Parathyroid adenoma (tissue), 2 donors: Measurements from ENCODE around the gene PGBD5.

Experiments
- H2AFZ ChIP-seq: fragments of 300-600 bp; sonication (generic); one replicate; pipeline ENCODE4 v1.7.0; 2017; ENCODE audit warnings: antibody characterized with exemption, mild to moderate bottlenecking
- H3K27ac ChIP-seq: fragments of 300-600 bp; sonication (generic); one replicate; pipeline ENCODE4 v1.7.0; 2017
- H3K27me3 ChIP-seq: fragments of 300-600 bp; sonication (generic); one replicate; pipeline ENCODE4 v1.7.0; 2017; ENCODE audit warnings: low read length; ENCODE audit not compliant: control insufficient read depth, insufficient read depth
- H3K36me3 ChIP-seq: fragments of 300-600 bp; sonication (generic); one replicate; pipeline ENCODE4 v1.7.0; 2017; ENCODE audit warnings: low read length; ENCODE audit not compliant: control insufficient read depth, insufficient read depth
- H3K4me1 ChIP-seq: fragments of 300-600 bp; sonication (generic); one replicate; pipeline ENCODE4 v1.7.0; 2017; ENCODE audit warnings: control low read depth
- H3K4me2 ChIP-seq: fragments of 300-600 bp; sonication (generic); one replicate; pipeline ENCODE4 v1.7.0; 2017; ENCODE audit warnings: low read length
- H3K4me3 ChIP-seq: fragments of 300-600 bp; sonication (generic); one replicate; pipeline ENCODE4 v1.7.0; 2017; ENCODE audit warnings: low read depth, low read length
- H3K79me2 ChIP-seq: fragments of 300-600 bp; sonication (generic); one replicate; pipeline ENCODE4 v1.7.0; 2017; ENCODE audit warnings: control low read depth
- H3K9ac ChIP-seq: fragments of 300-600 bp; sonication (generic); one replicate; pipeline ENCODE4 v1.7.0; 2017; ENCODE audit warnings: mild to moderate bottlenecking
- H3K9me3 ChIP-seq: fragments of 300-600 bp; sonication (generic); one replicate; pipeline ENCODE4 v1.7.0; 2017; ENCODE audit warnings: low read length; ENCODE audit not compliant: control insufficient read depth
- CTCF ChIP-seq: fragments of 300-600 bp; sonication (generic); IDR thresholded peaks from one replicate; pipeline ENCODE4 v1.7.0; 2017; ENCODE audit warnings: antibody characterized with exemption, mild to moderate bottlenecking
- donor health status: primary hyperparathyroidism.

Gene PGBD5

GRCh38 chr1:230427094-230427876 is 1.2 kb upstream of the PGBD5 start:
- H3K36me3 ChIP-seq, result no peaks in the 10 kb centered on the region
- no peak for TF ChIP-seq CTCF
- peak overlapping the region; percentile 24 for H3K4me2 ChIP-seq
- no peak overlapping the region for H3K9ac ChIP-seq
- H3K4me1 ChIP-seq, result no peaks in the 10 kb centered on the region
- H3K27ac ChIP-seq, result no peak overlapping the region
- H3K79me2 ChIP-seq, result no peaks in the 10 kb centered on the region
- no peaks in the 10 kb centered on the region for H3K9me3 ChIP-seq
- H3K4me3 ChIP-seq, result no peak overlapping the region
- H2AFZ ChIP-seq, result peak overlapping the region; percentile 18
- no peaks in the 10 kb centered on the region for H3K27me3 ChIP-seq

DNA sequence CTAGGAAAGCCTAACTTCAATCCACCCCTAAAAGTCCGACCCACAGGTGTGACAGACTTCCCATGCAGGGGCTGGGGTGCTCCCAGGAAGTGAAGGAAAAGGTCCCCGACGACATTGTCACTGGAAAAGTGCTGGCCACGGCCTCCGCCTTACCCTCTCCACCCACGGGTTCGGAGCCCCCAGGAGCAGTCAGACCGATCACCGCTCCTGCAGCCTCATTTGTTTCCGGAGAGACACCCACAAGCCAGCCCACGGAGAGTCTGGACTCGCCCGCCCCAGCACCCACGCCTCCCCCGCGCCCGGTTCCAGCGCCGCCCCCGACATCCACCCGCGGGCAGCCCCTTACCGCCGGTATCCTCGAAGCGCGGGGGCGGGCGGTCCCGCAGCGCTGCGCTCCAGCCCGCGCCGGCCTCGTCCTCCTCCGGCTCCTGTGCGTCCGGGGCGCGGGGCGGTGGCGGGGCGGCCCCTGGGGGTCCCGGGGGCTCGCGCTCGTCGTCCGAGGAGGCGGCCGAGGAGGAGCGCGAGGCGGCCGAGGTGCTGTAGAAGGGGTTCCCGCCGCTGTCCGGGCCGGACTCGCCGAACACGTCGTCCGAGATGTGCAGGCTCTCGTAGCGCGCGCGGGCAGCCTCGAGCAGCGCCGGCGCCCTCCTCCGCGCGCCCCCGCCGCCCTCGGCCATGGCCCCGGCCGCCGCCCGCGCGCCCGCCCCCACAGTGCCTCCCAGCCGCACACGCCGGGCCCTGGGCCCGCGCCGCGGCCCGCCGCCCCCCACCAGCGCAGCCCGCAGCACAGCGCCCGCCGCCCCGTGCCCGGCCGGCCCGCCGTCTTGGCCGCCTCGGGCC is 660 bp downstream of the PGBD5 start:
- no peak overlapping the region for H3K27ac ChIP-seq
- no peaks in the 10 kb centered on the region for H3K36me3 ChIP-seq
- H3K27me3 ChIP-seq, result no peaks in the 10 kb centered on the region
- H3K4me1 ChIP-seq, result no peaks in the 10 kb centered on the region
- no peak overlapping the region for H2AFZ ChIP-seq
- no peaks in the 10 kb centered on the region for H3K79me2 ChIP-seq
- H3K9me3 ChIP-seq, result no peaks in the 10 kb centered on the region
- H3K4me2 ChIP-seq, result peak overlapping the region; percentile 54
- H3K9ac ChIP-seq, result no peak overlapping the region
- H3K4me3 ChIP-seq, result peak overlapping the region; percentile 9
- TF ChIP-seq CTCF, result no peak

DNA sequence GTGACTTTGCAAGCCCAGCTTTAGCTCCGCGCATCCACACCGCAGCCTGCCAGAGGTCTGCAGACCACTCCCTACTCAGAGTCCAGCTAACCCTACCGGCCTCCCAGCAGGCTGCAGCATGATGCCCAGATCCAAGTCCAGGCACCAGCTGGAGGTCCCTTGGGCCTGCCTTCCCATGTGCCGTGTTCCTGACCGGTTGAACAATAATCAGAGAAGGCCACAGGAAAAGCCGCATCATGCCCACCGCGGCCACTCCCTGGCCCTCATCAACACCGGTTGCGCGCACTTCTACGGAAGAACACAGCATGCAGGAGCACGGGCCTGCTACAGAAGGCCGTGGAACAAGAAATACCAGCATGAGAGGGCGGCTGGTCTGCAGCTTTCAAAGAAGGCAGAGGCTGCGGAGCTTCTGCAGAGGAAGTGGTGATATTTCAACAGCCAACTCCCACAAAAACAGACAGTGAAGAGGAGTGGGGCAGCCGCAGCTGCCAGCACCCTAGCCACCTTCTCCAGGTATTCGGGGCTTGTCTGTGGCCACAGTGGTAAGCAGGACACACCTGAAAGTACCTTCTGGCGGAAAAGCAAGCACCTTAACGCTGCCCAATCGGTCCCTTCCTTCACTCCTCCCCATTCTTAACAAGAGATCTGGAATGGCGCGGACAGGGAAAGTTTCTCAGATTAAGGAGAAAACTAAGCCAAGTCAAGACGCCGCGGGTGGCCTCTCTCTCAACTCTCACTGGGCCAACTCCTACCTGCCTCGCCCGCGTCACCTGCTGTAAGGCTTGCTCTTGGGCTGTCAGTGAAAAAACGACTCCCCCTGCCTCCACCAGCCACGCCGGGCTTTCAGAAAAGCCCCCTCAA is 1.5 kb downstream of the PGBD5 start:
- no peaks in the 10 kb centered on the region for H3K9me3 ChIP-seq
- no peaks in the 10 kb centered on the region for H3K36me3 ChIP-seq
- peak overlapping the region; percentile 9 for H3K4me3 ChIP-seq
- H3K9ac ChIP-seq, result no peak overlapping the region
- peaks cover under 1% of the 10 kb centered on the region for H3K79me2 ChIP-seq
- no peak for TF ChIP-seq CTCF
- H2AFZ ChIP-seq, result no peak overlapping the region
- peak overlapping the region; percentile 54 for H3K4me2 ChIP-seq
- H3K4me1 ChIP-seq, result no peaks in the 10 kb centered on the region
- no peaks in the 10 kb centered on the region for H3K27me3 ChIP-seq
- H3K27ac ChIP-seq, result no peak overlapping the region

DNA sequence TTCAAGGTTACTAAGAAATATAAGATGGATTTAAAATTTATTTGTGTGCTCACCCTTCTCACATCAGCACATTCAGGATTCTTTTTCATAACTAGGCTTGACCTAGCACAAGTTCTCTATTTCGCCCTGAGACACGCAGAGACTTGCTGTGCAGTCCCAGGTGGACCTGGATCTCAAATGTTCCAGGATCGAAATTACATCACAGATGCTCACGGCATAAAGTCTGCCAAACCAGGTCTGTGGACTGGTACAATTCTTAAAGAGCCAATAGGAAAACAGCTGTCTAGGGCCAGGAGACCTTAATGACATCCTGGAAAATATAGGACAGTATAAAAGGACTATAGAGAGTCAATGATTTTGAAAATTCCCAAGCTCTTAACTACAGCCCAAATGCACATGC is 2.2 kb downstream of the PGBD5 start:
- H3K9ac ChIP-seq, result no peak overlapping the region
- no peak overlapping the region for H3K27ac ChIP-seq
- H2AFZ ChIP-seq, result no peak overlapping the region
- no peak for TF ChIP-seq CTCF
- no peak overlapping the region for H3K4me2 ChIP-seq
- no peak overlapping the region for H3K4me3 ChIP-seq
- no peaks in the 10 kb centered on the region for H3K36me3 ChIP-seq
- H3K79me2 ChIP-seq, result peaks cover 2% of the 10 kb centered on the region
- no peaks in the 10 kb centered on the region for H3K4me1 ChIP-seq
- H3K27me3 ChIP-seq, result no peaks in the 10 kb centered on the region
- H3K9me3 ChIP-seq, result no peaks in the 10 kb centered on the region
